Right renal pelvis (tissue), 4 donors: ENCODE data around the gene MAP4K2. TPM values are rescaled to one million over a fixed set of nuclear protein-coding genes. Genes with fewer than 3 reads are reported as not detected.
"Not testable (repeated sequence)": the region's sequence is repeated elsewhere in the genome, so short reads cannot be mapped to it uniquely, and the experiment has no call there.

Source experiments
- DNase-seq, 4 donors: peaks; one replicate each; pipeline ENCODE4 v3.0.0-alpha.2; 2013; ENCODE audit warnings: low read depth in 4 of 4, low spot score in 3 of 4, missing footprints in 1 of 4
- polyA plus RNA-seq, 4 donors: library from polyadenylated mRNA; unstranded; fragments of 120-200 nt; gene quantifications; one replicate each; pipeline ENCODE4 v1.2.1, GENCODE V29; 2013; ENCODE audit not compliant: insufficient read length in 4 of 4

MAP4K2 gene
- polyA plus RNA-seq, result 10 to 100 TPM; 21.4 to 21.5 (median 21.4) TPM

- DNase-seq, result peak; percentile 66 to 76 (median 73)
Measured at GRCh38 chr11:64803158-64803845, at the start of gene MAP4K2. TSS of gene MAP4K2 (minus strand) at chr11:64803214. CDS start at chr11:64803149, 65 bp downstream.

GRCh38 chr11:64851831-64852351 is 48.9 kb upstream of the MAP4K2 start:
- DNase-seq, result no peak

DNA sequence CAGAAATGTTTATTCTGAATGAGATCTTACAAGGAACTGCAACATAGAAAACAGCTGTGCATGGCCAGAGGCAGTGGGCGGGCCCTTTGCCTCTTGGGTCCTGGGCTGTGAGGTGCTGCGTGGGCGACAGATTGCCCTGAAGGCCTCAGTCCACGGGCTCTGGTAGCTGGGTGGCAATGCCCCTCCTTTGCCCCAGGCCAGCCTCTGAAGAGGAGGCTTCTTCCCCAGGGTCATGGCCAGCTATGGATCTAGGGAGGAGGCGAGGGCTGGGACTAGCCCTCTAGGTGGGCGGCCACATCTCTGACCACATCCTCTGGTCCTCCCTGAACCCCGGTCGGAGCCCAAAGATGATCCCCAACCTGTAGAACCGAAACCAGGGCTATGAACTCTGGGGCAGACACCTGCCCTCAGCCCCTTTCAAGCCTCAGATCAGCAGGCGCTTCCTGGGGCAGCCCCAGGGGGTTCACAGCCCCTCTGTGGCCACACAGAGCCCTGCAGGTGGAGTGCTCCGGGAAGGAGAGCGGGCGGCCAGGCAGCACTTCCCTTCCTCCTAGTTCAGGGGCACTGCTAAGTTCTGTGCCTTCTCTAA is 48.1 kb upstream of the MAP4K2 start:
- DNase-seq, result no peak

- no peak for DNase-seq
Measured at GRCh38 chr11:64849598-64850356, 46.8 kb upstream of the MAP4K2 start.

DNA sequence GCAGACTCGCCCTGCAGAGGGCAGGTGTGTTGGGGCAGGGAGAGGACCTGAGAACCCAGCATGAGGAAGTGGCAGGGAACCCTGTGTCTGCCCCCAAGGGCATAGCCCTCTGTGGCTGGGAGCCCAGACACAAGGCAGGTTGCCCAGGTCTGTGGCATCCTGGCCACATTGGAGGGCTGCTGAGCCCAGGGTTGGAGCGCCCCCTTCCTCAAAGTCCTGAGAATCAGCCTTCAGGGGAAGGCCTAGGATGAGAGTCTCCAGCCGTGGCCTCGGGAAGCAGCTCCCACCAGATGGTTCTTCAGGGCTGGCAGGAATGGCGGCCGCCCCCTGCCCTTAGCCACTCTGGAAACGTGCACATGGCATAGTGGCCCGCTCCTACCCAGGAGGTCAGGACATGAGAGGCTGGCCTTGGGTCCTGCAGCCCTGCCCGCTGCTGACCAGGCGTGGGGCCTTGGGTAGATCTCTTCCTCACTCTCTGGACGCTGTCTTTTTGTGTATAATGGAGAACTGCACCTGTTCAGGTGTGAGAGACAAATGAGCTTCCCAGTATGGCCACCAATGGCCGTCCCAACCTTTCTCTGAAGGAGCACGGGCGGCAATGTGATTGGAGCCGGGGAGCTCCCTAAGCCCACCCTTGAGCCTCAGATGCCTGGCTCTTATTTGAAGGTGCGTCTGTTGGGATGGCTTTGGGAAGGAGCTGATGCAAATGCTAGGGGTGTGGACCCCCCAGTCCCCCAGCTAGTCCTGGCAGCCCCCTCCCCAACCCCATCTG is 46.0 kb upstream of the MAP4K2 start:
- no peak for DNase-seq

DNA sequence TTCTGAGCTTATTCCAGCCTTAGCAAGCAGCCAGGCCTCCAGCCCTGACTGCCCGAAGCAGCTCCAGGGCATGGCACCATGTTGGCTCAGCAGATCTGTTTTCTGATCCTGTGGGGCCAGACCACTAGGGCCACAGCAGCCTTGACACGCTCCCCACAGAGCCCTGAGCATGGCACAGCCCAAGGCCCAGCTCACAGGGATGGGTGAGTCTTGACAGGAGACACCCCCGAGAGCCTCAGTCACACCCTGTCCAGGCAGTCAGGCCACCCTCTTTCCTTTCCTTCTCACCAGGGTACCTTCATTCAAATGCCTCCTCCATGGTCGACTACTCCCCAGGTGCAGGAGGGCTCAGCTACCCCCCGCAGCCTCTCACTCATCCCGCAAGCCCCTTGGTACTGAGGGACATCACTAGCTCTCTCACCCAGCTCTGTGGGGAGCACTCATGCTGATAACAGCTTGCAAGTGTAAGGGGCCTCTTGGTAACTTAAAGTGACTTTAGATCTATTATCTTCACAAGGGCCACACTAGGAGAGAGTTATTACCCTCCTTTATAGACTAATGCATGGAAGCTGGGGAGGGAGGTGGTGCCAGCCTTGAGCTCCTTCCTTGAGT is 45.3 kb upstream of the MAP4K2 start:
- DNase-seq, result no peak

- peak; percentile 72 to 87 (median 84) for DNase-seq
Measured at GRCh38 chr11:64846998-64847666, 44.1 kb upstream of the MAP4K2 start.

GRCh38 chr11:64845776-64846129 is 42.7 kb upstream of the MAP4K2 start:
- not testable (repeated sequence) for DNase-seq

DNA sequence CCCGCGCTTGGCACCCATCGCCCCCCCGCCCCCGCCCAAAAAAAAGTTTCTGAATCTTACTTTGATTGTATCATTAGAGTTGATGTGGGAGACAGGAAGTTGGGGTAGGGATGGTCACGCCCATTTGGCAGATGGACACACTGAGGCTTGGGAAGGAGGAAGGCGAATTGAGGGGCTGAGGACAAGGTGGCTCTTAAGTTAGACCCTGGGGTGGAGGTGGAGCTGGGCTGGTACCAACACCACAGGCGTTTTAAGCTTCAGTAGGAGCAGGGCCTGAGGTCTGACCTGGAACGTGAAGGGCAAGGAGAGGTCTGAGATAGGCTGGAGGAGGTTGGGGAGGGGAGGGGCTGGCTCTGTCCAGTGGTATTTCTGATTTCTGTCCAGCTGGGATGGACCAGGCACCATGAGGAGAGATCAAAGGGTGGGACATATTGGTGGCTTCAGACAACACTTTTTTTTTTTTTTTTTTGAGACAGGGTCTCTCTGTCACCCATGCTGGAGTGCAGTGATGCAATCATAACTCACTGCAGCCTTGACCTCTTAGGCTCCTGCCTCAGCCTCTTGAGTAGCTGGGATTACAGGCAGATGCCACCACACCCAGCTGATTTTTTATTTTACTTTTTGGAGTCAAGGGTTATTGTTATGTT is 42.2 kb upstream of the MAP4K2 start:
- no peak for DNase-seq

GRCh38 chr11:64844330-64845128 is 41.5 kb upstream of the MAP4K2 start, which contains the start of gene CDC42BPG:
TSS of gene CDC42BPG (minus strand) at chr11:64844653. CDS start at chr11:64844569, 84 bp downstream.
- DNase-seq, result no peak

- DNase-seq, result no peak
Measured at GRCh38 chr11:64843686-64844329, 40.8 kb upstream of the MAP4K2 start.

- DNase-seq, result no peak
Measured at GRCh38 chr11:64842851-64843685, 40.1 kb upstream of the MAP4K2 start.

GRCh38 chr11:64842366-64842759 is 39.3 kb upstream of the MAP4K2 start:
- DNase-seq, result no peak

- no peak for DNase-seq
Measured at GRCh38 chr11:64841592-64842365, 38.8 kb upstream of the MAP4K2 start.

DNA sequence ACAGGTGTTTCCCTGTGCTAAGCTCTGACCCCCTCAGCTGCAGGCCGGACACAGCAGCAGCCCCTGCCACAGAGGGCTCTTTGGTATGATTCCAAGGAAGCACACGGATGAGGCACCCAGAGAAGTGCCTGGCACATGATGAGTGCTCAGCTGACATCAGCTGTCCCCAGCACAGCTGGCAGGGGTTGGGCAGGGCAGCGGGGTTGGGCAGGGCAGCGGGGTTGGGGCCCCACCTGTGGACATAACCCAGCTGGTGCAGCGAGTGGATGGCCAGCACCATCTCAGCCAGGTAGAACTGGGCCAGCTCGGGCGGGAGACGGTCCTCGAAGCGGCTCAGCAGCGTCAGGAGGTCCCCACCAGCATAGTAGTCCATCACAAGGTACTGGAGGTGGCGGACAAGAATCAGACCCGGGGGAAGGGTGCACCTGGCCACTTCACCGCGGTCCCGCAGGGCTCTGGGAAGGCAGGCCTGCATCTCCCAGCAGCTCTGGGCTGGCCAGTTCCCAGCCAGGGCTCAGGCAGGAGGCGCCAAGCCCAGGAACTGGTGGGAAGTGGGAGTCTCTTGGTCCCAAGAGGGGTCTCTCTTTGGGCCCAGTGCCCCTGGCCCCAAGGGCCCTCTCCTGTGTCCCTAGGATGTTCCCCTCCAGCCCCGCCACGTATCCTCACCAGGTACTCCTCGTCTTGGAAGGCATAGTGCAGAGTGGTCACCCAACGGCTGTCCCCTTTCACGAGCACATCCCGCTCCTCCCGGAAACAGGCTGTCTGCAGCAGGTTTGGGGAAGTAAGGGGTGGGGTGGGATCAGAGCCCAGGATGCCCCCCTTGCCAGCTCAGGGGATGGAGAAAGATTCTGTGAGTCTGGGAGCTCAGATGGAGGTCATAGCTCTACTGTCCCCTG is 37.1 kb upstream of the MAP4K2 start:
- DNase-seq, result no peak
